Measurements from ENCODE around the gene TLL2. TPM values are rescaled to one million over a fixed set of nuclear protein-coding genes. Genes with fewer than 3 reads are reported as not detected.
"Not testable (repeated sequence)": the region's sequence is repeated elsewhere in the genome, so short reads cannot be mapped to it uniquely, and the experiment has no call there.

TLL2 gene
- 0.02 TPM in 1 of 2 replicates, not detected in the other for total RNA-seq (2014; rRNA removed; shearing (Covaris generic))

DNA sequence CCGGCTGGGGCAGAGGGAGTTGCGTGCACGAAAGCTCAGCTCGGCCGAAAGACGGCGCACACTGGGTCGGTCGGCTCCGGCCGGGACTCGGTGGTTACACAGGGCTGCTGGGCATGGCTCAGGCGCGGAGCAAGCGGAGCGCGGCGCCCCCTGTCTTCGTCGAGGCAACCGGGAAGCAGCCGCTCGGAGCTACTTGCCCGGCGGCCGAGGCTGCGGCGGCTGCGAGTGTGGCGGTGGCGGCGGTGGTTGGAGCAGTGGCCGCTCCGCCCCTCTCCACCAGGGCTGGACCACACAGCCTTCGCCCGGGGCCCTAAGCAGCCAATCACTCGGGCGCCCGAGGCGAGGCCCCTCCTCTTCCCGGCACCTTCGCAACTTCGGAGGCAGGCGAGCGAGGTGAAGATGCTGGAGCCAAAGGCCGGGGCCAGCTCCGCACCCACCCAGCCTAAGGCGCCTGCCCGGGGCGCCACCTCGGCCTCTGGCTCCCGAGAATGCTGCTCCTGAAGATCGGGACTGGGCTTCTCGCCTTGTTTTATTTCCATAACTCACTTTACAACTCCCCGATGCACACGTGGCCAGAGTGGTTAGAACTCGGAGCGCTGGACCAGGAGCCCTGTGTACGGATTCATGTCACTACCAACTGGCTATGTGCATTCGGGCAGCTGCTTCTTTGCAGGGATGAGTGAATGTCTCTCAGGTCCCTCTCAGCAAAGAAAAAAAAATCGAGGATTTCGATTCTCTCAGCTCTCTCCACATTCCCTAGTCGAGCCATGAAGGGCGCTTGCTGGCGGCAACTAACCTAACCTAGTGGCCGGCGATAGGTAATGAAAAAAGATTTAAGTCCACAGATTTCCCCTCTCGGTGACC is at the start of gene TLL2:
TLL2 (minus strand) TSS at position 229 of the 864 bp plus-strand sequence. CDS start 241 bp downstream, outside the sequence.
- DNase-seq (ENCODE audit: low read depth), result peak; percentile 86

- peak; percentile 4 for DNase-seq (ENCODE audit: low read depth)
These were observed 47.5 kb upstream of the TLL2 start for GRCh38 chr10:96560966-96561887.

DNA sequence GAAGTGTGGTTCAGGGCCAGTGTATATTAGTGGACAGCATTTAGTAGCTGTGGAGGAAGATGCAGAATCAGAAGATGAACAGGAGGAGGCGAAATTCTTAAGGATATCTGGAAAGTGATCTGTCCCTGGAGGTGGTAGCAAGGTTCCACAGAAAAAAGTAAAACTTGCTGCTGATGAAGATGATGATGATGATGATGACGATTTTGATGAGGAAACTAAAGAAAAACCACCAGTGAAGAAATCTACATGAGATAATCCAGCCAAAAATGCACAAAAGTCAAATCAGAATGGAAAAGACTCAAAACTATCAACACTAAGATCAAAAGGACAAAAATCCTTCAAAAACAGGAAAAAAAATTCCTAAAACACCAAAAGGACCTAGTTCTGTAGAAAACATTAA is 46.8 kb upstream of the TLL2 start:
- no peak for DNase-seq (ENCODE audit: low read depth)

GRCh38 chr10:96556003-96556402 is 42.3 kb upstream of the TLL2 start:
- DNase-seq (ENCODE audit: low read depth), result peak; percentile 18

DNA sequence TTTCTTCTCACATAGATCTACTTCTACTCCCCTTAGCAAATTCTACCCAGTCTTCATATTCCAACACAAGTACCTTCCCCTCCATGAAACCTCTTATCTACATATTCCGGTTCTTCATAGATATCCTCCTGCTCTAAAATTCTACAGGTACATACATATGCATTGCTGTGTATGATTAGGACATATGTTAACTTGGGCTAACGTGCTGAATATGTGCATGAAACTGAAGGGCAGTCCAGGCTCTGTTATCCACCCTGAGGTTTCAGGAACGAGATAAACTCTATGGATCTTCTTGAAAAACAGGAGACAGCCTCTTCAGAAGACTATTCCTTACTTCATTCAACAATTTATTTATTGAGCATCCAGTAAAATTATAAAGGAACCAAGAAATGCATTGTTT is 41.6 kb upstream of the TLL2 start:
- DNase-seq (ENCODE audit: low read depth), result no peak

- DNase-seq (ENCODE audit: low read depth), result no peak
These were observed 34.9 kb upstream of the TLL2 start for GRCh38 chr10:96548589-96548988.

GRCh38 chr10:96545558-96545957 is 31.8 kb upstream of the TLL2 start:
- not testable (repeated sequence) for DNase-seq (ENCODE audit: low read depth)

GRCh38 chr10:96541921-96542320 is 28.2 kb upstream of the TLL2 start:
- peak; percentile 20 for DNase-seq (ENCODE audit: low read depth)

GRCh38 chr10:96540240-96540639 is 26.5 kb upstream of the TLL2 start:
- DNase-seq (ENCODE audit: low read depth), result no peak

- no peak for DNase-seq (ENCODE audit: low read depth)
These were observed 25.0 kb upstream of the TLL2 start for GRCh38 chr10:96538683-96539082.

DNA sequence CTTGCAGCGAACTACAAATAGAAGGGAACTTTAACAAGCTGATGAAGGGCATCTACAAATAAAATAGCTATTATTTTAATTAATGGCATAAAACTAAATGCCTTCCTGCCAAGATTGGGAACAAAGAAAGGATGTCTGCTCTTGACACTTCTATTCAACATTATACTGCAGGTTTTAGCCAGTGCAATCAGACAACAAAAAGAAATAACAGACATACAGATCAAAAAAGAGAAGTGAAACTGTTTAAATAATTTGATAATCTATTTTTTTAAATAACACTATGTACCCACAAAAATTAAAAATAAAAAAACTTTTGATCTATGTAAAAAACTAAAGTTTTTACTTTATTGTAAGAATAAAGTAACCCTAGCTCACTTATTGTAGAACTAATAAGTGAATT is 22.4 kb upstream of the TLL2 start:
- no peak for DNase-seq (ENCODE audit: low read depth)

DNA sequence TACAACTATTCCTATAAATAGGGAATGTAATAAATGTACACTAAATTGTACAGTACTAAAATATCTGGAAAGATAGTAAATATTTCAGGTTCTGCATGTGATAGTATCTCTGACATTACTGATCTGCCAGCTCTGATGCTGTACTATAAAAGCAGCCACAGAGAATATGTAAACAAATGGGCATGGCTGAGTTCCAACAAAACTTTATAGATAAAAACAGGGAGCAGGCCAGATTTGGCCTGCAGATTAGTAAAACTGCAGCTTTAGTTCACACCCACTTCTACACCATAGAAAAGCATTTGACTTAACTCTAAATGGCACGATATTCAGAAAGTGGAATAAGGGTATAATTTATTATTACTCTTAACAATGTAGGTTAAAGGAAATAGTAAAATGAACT is 18.8 kb upstream of the TLL2 start:
- DNase-seq (ENCODE audit: low read depth), result peak; percentile 64

DNA sequence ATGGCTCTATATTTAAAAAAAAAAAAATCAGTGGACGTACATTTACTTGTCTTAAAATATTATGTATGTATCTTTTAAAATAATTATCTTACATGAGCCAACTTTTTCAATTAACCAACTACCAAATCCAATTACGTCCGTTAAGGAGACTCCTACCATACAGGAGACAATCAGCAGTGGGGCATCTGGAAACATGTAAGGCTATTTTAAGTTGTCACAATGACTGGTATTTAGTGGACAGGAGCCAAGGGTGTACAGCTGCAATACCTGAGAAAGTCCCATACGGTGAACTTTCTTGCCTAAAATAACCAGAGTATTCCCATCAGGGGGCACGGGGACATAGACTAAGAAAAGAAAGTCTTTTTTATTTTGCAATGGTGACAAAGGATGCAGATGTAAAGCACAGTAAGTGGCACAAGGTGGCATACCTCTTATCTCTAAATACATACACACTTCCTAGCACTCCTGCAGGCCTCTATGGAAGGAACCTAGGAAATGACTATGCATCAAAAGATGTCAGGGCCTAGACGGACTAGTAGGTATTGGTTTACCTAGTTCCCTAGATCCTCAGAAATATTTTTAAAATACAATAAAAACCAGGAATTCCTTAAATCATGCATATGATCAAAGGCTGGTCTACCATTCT is 16.0 kb upstream of the TLL2 start:
- DNase-seq (ENCODE audit: low read depth), result no peak

DNA sequence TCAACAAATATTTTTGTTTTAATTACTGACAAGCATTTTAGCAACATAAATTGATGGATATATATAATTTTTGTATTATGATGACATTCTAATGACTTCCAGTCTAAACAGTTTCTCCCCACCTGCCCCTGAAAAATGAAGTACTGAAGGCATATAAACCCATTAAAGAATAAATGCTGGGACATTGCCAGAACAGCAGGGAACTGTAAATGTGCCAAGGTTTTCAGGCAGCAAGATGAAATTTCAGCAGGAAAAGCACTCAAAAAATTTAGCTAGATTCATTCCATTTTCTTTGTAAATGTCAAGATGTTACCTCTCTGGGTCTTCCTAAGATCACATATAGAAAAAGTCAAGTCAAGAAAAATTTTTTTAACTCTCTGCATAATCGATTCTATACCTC is 11.0 kb upstream of the TLL2 start:
- no peak for DNase-seq (ENCODE audit: low read depth)

GRCh38 chr10:96517284-96517683 is 3.6 kb upstream of the TLL2 start:
- no peak for DNase-seq (ENCODE audit: low read depth)

- no peak for DNase-seq (ENCODE audit: low read depth)
These were observed 2.6 kb upstream of the TLL2 start for GRCh38 chr10:96516337-96516736.

GRCh38 chr10:96513305-96513697 is 425 bp downstream of the TLL2 start:
- no peak for DNase-seq (ENCODE audit: low read depth)

DNA sequence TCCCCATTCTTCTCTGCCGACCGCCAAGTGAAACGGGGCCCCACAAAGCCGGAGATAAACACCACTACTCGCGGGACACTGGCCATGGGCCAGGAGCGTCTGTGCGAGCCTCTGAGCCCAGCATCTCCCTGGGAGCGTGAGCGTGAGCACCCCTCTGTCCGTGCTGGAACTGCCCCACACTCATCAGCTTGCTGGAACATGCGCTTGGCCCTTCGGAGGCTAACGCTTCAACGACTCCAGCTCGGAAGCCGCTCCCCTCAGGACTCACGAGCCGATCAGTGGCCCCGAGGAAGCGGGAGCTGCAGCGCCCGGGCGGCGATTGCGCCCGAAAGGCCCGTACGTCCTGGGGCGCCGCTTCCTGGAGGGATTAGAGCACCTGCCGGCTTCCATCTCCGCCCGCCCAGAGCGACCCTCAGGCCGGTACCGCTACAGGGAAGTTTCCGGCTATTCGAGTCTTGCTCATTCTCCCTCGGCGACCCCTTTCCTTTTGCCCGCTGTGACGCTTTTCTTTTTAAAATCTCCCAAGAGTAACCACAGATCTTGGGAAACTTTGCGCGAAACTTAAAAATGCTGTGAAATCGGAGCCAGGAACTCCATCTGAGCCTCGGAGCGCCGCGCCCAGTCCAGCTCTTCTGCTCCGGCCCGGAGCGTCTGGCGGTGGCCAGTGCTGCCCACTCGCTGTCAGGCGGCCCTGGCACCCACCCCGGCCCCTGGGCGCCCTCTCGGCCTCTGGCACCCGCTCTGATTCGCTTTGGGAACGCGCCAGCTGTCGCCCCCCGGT is 1.0 kb downstream of the TLL2 start:
- DNase-seq (ENCODE audit: low read depth), result peak; percentile 32

- peak; percentile 42 for DNase-seq (ENCODE audit: low read depth)
These were observed 2.4 kb downstream of the TLL2 start for GRCh38 chr10:96511044-96511945.

GRCh38 chr10:96509017-96509641 is 4.6 kb downstream of the TLL2 start:
- peak; percentile 81 for DNase-seq (ENCODE audit: low read depth)

Measured in M059J (cell line).